ENCODE measurements around the gene CLDN3.

GRCh38 chr7:73770860-73771670 is 995 bp upstream of the CLDN3 start:
- TF ChIP-seq CTCF (IDR thresholded peaks at IDR 0.05) (no peak), ZFX (IDR thresholded peaks at IDR 0.05; ENCODE audit: borderline replicate concordance) (no peak)

Data from 22Rv1 (cell line).